Measurements from ENCODE around the gene TNFSF15. TPM values are rescaled to one million over a fixed set of nuclear protein-coding genes. Genes with fewer than 3 reads are reported as not detected.

The TNFSF15 gene
- total and polyA plus RNA-seq, 2 donors (not counting 1 experiment from before 2014, with no cell fraction given) = 0.03 TPM; not detected in 1

DNA sequence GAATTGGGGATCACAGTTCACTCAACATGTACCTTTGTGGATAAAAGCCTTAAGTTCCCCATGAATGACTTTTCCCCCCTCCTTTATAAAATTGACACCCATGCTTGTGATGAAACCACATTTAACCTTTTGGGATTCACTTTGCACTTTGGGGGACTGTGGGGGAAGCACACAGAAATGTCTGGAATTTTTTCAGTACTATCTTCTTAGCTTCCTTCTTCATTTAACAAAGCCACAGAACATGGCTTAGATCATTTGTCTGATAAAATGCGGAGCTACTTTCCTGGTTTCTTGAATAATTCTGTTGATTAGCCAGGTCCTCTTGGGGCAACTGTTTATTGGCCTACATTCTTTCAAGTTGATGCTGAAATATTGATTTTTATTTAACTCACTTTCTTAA, 29.9 kb downstream of the TNFSF15 start:
- peaks cover 23 to 29% of the 10 kb centered on the region in 2 donors for H3K4me1 ChIP-seq (ENCODE audit: control insufficient read depth in 2 of 2, insufficient read depth in 2 of 2, low read length in 2 of 2)
- H3K4me3 Mint-ChIP-seq = no peak overlapping the region
- no peak overlapping the region for H3K27ac ChIP-seq (ENCODE audit: low read length in 2 of 2)
- no CpG with 5 or more reads among the region's 1 CpG for WGBS (ENCODE audit: insufficient coverage)
- POLR2A ChIA-PET = no interaction called here
- H3K27me3 ChIP-seq (replicated peaks in 1 of 4; ENCODE audit: control extremely low read depth in 1 of 4, control insufficient read depth in 3 of 4, insufficient read depth in 4 of 4, low read length in 3 of 4) = peaks cover 0 to 44% (median 21%) of the 10 kb centered on the region in 4 experiments
- no peak overlapping the region for H3K4me3 ChIP-seq (ENCODE audit: control extremely low read depth in 1 of 5, extremely low read depth in 1 of 5, insufficient read depth in 1 of 5, low read depth in 2 of 5, low read length in 4 of 5)
- H3K4me2 ChIP-seq (replicated peaks; ENCODE audit: low read depth, low read length, poor library complexity, severe bottlenecking) = no peak overlapping the region
- H2AFZ ChIP-seq (ENCODE audit: insufficient read depth, low read depth, low read length, poor library complexity, severe bottlenecking) = no peak overlapping the region
- H3K27ac Mint-ChIP-seq = no peak overlapping the region
- TF ChIP-seq, protein P1, sequence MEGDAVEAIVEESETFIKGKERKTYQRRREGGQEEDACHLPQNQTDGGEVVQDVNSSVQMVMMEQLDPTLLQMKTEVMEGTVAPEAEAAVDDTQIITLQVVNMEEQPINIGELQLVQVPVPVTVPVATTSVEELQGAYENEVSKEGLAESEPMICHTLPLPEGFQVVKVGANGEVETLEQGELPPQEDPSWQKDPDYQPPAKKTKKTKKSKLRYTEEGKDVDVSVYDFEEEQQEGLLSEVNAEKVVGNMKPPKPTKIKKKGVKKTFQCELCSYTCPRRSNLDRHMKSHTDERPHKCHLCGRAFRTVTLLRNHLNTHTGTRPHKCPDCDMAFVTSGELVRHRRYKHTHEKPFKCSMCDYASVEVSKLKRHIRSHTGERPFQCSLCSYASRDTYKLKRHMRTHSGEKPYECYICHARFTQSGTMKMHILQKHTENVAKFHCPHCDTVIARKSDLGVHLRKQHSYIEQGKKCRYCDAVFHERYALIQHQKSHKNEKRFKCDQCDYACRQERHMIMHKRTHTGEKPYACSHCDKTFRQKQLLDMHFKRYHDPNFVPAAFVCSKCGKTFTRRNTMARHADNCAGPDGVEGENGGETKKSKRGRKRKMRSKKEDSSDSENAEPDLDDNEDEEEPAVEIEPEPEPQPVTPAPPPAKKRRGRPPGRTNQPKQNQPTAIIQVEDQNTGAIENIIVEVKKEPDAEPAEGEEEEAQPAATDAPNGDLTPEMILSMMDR (IDR thresholded peaks at IDR 0.05) = no peak
- no peak for TF ChIP-seq EZH2 (IDR thresholded peaks at IDR 0.05; ENCODE audit: borderline replicate concordance, insufficient read depth, low read depth, low read length, poor library complexity, severe bottlenecking)
- DNase-seq (no peak), ATAC-seq (ENCODE audit: low read depth) (no peak)
- H3K36me3 ChIP-seq (replicated peaks in 1 of 2; ENCODE audit: control extremely low read depth in 1 of 2, control insufficient read depth in 1 of 2, extremely low read depth in 1 of 2, insufficient read depth in 2 of 2, low read length in 1 of 2) = no peaks in the 10 kb centered on the region
- H3K4me1 Mint-ChIP-seq = peaks cover 20% of the 10 kb centered on the region
- H3K27me3 Mint-ChIP-seq = peaks cover 36% of the 10 kb centered on the region
- intact Hi-C loops (cut with micrococcal nuclease) = no loop called here
- no peaks in the 10 kb centered on the region for H3K79me2 ChIP-seq (ENCODE audit: control insufficient read depth, insufficient read depth, low read length)
- H3K9me3 ChIP-seq (ENCODE audit: control extremely low read depth in 1 of 3, control insufficient read depth in 2 of 3, insufficient read depth in 1 of 3, low read length in 2 of 3) = no peaks in the 10 kb centered on the region
- CTCF ChIA-PET = no interaction called here
- no peak overlapping the region for H3K9ac ChIP-seq (ENCODE audit: low read length)
- no peaks in the 10 kb centered on the region for H3K9me3 Mint-ChIP-seq (ENCODE audit: insufficient read depth)
- H4K20me1 ChIP-seq (ENCODE audit: control insufficient read depth, insufficient read depth, low read length, poor library complexity, severe bottlenecking) = no peaks in the 10 kb centered on the region

DNA sequence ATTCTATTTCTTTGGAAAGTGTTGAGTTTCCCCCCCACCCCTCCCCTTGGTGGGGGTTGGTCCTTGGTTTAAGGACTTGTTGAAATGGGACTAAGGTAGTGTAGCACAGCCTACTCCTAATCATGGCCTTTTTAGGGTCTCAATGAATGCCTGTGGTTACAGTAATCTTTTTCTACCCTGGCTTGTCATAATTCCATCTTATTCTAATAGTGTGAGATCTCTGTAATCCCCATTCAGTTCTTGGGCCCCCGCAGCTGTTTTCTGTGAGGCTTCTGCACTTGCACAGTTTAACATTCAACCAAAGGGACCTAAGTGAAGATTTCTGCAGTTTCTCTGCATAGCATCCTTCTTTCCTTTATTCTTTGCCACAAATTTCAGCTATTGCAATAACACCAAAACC, 30.7 kb downstream of the TNFSF15 start:
- H3K79me2 ChIP-seq (ENCODE audit: control insufficient read depth, insufficient read depth, low read length) = no peaks in the 10 kb centered on the region
- H3K4me3 ChIP-seq (ENCODE audit: control extremely low read depth in 1 of 5, extremely low read depth in 1 of 5, insufficient read depth in 1 of 5, low read depth in 2 of 5, low read length in 4 of 5) = no peak overlapping the region
- H4K20me1 ChIP-seq (ENCODE audit: control insufficient read depth, insufficient read depth, low read length, poor library complexity, severe bottlenecking) = no peaks in the 10 kb centered on the region
- Mint-ChIP-seq H3K9me3 (ENCODE audit: insufficient read depth) (no peaks in the 10 kb centered on the region), H3K4me3 (no peak overlapping the region), H3K27me3 (peaks cover 35% of the 10 kb centered on the region), H3K27ac (no peak overlapping the region), H3K4me1 (peaks cover 24% of the 10 kb centered on the region)
- H3K27me3 ChIP-seq (replicated peaks in 1 of 4; ENCODE audit: control extremely low read depth in 1 of 4, control insufficient read depth in 3 of 4, insufficient read depth in 4 of 4, low read length in 3 of 4) = peaks cover 0 to 38% (median 21%) of the 10 kb centered on the region in 4 experiments
- ATAC-seq (ENCODE audit: low read depth) (no peak), DNase-seq (no peak)
- POLR2A ChIA-PET = no interaction called here
- peaks cover 23 to 33% of the 10 kb centered on the region in 2 donors for H3K4me1 ChIP-seq (ENCODE audit: control insufficient read depth in 2 of 2, insufficient read depth in 2 of 2, low read length in 2 of 2)
- H3K9ac ChIP-seq (ENCODE audit: low read length) = peak overlapping the region; percentile 8
- peak overlapping the region; percentile 55 for H3K4me2 ChIP-seq (replicated peaks; ENCODE audit: low read depth, low read length, poor library complexity, severe bottlenecking)
- no peaks in the 10 kb centered on the region for H3K9me3 ChIP-seq (ENCODE audit: control extremely low read depth in 1 of 3, control insufficient read depth in 2 of 3, insufficient read depth in 1 of 3, low read length in 2 of 3)
- WGBS (ENCODE audit: insufficient coverage) = no CpG with 5 or more reads among the region's 1 CpG
- CTCF ChIA-PET = interaction anchor here (1.0 to 1.5 kb wide), 2 partner anchors 94 to 133 kb away, joined by 3 to 4 read pairs; no protein-coding TSS in a partner anchor
- no peak overlapping the region for H3K27ac ChIP-seq (ENCODE audit: low read length in 2 of 2)
- TF ChIP-seq, protein P1 (IDR thresholded peaks at IDR 0.05) = no peak
- no peak for TF ChIP-seq EZH2 (IDR thresholded peaks at IDR 0.05; ENCODE audit: borderline replicate concordance, insufficient read depth, low read depth, low read length, poor library complexity, severe bottlenecking)
- no peak overlapping the region for H2AFZ ChIP-seq (ENCODE audit: insufficient read depth, low read depth, low read length, poor library complexity, severe bottlenecking)
- no peaks in the 10 kb centered on the region for H3K36me3 ChIP-seq (replicated peaks in 1 of 2; ENCODE audit: control extremely low read depth in 1 of 2, control insufficient read depth in 1 of 2, extremely low read depth in 1 of 2, insufficient read depth in 2 of 2, low read length in 1 of 2)
- intact Hi-C loops (cut with micrococcal nuclease) = no loop called here
